COLO829 (cell line): ENCODE measurements around the gene HHAT.

Experiments used
- DNase-seq: peaks from one replicate; pipeline ENCODE4 v3.0.0; 2012; ENCODE audit warnings: low spot score

The HHAT gene

DNA sequence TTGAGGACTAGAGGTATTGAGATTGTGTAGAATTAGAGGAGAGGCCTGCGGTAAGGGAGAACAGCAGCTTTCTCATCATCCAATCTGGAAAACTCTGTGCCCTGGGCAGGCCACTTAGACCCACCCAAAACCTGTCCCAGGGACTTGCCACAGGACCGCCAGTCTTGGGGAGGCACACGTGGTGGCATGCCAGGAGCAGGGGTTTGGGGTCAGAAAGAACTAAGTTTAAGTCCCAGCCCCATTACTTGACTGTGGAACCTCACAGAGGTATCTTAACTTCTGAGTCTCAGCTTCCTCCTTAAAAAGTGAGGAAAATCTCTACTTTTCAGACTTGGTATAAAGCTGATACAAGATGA, 356.6 kb downstream of the HHAT start:
- no peak for DNase-seq

DNA sequence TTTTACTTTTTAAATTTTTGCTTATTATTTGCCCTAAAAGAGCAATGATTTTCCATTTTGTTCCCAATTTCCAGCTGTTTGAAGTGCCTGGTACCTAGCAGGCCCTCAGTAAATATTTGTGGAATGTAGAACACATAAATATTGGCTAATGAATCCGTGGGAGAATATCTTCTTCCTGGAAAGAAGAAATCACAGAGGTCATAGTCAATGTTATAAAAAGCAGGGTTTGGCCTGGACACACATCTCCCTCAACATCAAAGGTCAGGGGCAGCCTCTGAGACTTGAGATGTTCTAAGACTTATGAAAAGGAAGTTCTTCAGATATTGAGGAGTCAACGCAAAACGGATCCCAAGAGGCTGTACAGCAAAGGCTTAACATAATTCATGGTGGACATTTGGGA, 358.1 kb downstream of the HHAT start:
- no peak for DNase-seq

DNA sequence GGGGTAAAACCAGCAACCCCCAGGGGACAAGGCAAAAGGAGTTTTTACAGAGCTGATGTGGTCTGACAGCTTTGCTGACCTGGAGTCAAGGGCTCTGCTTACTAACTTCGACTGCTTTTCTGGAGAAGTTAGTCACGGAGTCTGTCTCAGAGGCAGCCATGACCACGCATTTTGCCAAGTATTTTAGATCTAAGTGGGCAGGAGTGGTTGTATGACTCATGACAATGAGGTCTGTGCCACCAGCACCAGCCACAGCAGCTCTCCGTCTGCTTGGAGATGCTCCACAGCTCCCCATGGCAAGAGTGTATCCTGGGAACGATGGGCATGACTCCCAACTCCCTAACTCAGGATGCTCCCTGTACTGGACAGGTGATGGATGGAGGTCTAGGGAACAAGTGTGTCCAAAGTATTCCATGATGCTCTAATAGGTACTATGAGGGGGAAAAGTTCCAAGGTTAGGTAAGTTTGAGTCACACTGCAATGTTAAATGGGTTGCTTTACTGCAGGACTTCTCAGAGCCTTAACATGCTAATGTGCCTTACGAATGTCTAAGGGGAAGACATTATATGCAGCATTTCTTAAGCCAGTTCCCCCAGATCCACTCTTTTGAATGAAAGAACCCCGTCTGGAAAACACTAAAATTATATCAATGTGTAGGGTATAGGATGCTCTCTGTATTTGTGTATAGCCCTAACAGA, 359.0 kb downstream of the HHAT start:
- peak; percentile 31 for DNase-seq

DNA sequence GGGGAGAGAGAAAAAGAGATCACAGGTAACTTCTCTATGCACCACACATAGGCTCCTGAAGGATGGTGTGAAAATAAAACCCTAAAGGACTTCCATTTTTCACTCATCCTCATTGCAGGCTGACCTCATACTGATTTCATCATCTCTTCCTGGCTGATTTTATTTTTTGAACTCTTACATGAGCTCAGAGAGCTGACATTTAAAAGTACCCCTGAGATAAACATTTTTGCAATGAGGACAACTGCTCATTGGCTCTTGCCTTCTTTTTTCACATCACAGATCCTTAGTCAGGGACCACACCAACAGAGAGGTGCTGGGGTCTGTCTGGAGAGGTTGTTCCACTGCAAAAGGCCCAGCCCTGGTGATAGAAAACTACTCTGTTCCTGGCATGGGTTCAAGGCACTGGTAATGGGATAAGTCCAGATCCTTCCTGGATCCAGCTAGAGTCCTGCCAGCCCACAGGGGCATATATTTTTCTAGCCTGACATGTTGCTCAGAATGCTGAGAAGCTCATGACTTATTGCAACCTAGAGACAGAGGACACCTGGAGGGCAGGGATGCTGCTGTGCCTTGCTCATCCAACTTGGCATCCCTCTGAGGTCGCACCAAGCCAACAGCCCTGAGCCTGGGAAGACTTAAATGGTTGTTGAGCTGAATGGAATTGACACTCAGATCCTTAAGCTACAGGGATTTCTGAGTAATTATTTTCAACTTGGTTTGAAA, 360.0 kb downstream of the HHAT start:
- DNase-seq: no peak

DNA sequence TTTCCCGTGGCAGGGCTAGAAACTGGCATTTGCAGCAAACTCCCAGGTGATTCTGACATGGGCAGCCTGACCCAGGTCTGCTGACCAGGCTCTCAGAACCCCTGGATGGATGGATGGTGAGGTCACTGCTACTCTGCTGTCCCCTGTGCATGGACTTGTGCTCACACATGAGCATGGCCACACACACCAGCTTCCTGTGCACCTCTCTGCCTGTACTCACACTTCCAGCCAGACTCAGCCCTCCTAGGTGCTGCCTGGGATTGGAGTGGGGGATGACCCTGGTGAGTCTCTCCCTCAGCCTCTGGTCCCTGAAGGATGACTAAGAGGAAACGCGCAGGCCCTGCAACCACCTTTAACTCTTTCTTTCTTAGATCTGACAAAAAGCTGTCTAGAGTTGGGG, 361.1 kb downstream of the HHAT start:
- no peak for DNase-seq

DNA sequence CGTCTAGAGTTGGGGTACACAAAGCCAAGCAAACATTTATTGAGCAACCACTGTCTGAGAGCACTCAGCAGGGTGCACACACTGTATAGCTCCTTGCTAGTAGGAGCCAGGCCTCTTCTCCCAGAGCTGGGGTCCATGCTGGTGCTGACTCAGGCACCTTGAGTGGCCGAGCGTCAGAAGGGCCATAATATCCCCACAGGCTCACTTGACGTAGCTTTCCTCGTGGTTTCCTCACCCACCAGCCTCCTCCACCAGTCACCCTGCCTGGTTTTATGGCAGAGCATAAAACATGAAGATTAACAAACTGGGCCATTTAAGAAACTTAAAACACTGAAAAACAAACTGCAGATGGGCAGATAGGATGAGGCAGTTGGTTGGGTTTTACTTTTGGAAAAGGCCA, 361.5 kb downstream of the HHAT start:
- no peak for DNase-seq

DNA sequence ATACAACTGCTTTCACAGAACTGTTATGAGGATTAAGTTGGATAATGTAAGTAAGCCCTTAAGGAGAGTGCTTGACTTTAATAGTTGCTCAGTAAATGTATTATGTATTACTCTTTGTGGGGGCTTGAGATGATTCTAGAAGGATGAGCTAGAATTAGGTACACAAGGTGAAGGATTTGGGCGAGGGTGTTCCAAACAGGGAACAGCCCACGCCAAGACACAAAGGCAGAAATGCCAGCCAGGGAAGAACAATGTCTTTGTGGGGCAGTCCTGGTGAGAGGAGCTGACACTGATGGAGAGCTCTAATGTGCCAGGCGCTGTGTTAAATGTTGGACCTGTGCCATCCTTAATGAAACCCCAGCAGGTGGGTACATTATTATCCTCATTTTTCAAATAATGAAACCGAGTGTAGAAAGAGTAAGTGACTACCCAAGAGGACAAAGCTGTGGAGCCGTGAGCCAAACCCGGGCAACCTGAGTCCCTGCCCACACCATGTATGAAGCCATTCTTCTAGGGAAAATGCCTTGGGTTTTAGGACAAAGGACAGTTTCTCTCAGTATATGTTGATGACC, 362.4 kb downstream of the HHAT start:
- DNase-seq: no peak

DNA sequence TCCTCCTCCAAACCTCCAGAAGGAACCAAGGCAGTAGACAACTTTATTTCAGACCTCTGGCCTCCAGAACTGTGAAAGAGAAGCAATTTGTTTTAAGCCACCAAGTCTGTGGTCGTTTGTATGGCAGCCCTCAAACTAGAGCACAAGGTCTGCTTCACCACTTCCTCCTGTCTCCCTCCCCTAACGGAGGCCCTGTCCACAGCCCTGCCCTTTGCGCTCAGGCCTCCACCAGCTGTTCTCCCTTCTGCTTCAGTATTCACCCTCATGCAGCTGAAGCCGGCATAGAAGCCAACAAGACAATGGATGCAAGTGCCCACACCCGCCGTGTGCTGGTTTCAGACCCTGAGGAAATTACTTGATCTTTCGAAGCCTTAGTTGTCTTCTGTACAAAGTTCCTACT, 364.1 kb downstream of the HHAT start:
- no peak for DNase-seq

DNA sequence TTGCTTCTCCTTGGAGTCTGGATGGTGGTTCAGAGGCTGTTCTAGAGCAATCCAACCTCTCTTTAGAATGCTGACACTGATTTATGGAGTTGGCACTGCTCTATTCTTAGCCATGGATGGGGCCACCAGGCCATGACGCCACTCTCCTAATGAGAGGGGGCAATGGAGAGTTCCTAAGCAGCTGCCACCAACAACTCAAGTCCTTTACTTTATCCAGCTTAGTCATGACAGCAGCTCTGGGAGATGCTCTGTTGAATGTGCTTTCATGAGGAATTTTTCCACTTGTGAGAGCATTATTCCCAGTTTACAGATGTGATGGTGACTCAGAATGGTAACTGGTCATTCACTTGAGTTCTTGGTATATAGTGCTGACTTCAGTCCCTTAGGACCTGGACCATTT, 366.3 kb downstream of the HHAT start:
- no peak for DNase-seq

DNA sequence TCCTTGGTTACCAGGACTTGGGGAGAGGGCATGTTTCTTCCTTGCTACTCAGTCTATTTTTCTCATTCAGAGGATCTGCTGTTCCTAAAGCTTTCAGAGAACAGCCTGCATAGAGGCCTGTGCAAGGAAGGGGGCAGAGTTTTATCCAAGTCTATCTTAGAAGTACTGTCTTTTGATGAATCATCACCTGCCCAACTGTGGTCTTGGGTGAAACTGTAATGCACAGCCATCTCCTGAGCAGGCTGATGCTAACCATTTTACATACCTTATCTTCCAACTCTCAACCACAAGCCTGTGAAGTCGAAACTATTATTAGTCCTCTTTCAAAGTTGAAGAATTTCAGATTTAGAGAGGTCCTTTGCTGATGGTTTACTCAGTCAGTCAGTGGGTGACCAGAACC, 368.0 kb downstream of the HHAT start:
- no peak for DNase-seq

DNA sequence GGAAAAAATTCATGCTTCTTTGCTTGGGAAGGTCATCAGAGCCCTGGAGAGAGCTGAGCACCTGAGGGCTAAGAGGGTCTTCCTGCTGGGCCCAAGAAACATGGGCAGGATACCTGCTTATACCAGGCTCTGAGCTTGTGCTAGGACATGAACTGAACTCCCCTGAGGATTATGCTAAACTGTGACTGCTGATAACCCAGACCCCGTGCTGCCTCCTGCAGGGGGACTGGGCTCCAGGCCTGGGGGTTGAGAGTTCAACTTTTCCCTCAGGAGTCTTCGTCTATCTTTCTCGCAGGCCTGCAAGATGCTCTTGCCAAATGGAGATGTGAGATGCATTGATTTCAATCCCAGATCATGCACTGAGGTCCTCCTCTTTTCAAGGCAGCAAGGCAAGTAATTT, 368.5 kb downstream of the HHAT start:
- DNase-seq: no peak

DNA sequence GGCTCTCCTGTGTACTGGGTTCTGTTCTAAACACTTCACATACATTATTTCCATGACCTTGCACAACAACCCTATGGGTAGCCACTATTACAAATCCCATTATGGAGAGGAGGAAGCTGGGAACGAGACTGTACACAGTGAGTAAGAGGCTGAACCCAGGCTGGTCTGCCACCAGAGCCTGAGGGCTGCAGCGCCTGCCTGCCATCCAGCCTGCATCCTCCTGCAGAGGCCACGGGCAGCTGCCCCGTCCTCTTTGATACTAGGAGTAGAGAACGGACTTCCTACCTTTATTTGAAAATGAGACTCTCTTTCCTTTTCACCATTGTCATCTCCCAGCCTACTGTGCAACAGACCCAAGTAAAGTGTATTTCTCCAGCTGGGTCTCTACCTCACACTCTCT, 370.0 kb downstream of the HHAT start:
- no peak for DNase-seq

DNA sequence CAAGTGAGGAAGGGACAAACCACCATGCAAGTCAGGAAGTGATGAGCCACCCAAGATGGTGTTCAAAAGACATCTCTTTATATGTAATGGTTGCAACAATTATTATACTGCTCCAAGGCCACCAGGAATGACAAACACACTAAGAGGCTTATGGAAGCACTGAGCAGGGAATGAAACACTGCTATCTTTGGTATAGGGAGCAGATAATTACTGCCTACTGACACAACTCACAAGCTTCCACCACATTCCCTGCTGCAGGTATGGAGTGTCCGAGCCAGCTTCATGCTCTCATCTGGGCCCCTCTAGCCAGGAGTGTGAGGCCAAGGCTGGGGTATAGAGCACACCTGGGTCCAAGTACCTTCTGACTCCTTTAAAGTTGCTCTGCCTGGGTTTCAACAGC, 371.4 kb downstream of the HHAT start:
- no peak for DNase-seq

DNA sequence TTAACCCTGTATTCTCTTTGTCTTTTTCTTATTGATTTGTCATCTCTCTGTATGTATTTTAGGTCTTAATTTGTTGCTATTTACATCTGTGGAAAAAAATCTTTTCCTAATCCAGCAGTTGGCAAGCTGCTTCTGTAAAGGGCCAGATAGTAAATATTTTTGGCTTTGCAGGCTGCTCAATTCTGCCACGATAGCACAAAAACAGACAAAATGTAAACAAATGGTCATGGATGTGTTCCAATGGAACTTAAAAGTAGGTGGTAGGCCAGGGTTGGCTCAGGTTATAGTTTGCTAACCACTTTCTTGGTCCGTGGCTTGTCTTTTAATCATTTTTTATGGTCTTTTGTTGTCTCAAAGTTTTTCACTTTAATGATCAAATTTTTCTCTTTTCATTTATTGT, 371.8 kb downstream of the HHAT start:
- DNase-seq: no peak

DNA sequence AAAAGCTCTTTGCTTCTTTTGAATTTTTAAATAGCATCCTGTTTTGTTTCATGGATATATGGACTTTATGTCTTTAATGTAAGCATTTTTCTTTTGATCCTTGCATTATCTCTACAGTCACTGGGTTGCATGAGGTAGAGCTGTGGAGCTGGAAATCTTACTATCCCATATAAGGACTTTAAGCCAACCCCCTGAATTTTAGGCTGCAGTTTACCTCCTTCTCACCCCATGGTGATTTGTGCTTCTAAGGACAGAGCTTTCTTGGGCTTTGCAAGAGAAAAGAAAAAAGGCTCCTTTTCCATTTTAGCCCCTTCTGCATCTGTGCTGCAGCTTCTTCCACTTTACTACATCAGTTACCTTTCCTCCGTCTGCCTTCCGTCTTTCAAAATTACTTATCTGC, 373.8 kb downstream of the HHAT start:
- no peak for DNase-seq

DNA sequence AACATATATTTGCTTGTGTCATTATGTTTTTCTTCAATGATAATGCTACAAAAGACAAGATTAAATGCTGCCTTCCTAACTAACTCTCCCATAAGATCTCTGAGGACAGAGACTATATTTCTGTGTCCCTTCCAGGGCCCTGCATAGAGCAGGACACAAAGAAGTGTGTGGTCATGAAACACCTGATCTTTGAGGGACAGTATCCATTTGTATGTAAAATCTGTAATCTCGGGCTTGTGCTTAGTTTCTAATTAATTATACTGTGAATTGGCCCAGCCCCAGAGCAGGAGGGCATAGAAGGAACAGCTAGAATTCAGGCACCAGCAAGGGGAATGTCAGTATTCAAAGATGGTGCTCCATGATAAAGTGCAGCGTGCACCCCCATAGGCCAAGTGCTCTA, 374.9 kb downstream of the HHAT start:
- no peak for DNase-seq

DNA sequence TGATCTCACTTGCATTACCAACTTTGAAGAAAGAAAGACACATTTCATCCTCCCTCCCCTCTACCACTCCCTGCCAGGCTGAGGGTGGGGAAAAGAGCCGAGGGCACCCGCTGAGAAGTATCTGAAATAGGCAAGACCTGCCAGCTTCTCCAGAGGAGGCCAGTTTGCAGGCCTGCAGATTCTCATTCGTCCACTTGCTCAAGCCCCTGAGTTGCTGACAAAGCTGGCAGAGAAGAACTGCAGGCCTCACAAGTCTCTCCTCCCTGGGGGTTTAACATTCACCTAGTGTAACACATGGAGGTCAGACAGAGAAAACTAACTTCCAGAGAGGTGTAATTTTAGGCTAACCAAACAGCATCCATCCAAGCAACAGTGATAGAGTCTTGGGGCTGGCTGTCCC, 376.4 kb downstream of the HHAT start:
- DNase-seq: no peak

DNA sequence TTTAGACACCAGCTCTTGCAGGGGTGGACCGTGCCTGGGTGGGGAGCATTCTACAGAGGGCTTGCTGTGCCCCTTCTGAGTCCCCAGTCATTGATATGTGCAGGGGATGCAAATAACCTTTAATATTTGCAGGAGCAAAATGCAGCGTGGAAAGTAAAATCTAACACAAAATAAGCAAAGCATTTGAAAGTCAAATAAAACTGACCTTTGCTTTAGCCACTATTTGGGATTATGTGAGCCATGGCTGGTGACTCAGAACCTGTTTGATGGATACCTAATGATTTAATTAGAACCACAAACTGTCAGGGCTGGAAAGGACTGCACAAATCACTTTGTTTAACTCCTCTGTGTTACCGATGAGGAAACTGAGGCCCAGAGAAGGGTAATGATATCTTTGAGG, 377.5 kb downstream of the HHAT start:
- DNase-seq: no peak

DNA sequence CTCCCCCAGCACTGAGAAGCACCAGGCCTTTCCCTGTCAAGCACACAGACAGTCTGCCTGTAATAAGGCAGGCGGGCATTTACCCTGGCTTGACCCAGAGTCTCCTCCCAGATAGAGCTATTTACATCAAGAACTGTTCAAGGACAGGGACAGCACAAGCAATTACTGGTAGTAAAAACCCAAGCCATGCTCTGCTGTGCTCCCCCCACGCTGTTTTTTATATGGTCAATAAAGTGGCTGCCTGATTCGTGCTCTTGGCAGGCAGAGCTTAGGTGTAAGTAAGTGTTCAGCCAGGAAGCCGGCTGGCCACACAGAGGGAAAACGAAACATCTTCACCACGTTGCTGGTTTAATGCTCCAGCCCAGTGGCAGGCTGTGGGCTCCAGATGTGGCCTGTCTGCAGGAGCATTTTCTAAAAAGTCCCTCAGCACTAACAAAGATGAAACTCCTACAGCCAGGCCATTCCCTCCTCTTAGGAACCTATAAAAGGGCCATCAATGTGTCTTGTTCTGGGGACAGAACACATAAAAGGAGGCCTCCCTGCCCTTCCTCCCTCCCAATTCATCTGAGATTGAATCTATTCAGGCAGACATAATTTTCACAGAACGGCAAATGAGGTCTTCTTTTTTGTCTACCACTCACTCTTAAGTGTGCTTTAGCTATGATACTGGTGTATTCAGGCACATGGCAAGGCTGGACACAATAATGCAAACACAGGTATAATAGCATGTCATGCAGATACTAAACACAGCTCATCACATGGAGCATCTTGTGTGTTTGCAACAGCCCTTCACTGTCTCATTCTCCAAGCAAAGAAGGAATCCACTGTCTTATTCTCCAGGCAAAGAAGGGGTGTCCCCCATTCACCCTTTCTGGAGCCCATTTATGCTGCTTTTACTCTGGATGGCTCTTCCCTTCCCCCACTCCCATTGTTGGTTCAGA, 378.9 kb downstream of the HHAT start:
- no peak for DNase-seq

DNA sequence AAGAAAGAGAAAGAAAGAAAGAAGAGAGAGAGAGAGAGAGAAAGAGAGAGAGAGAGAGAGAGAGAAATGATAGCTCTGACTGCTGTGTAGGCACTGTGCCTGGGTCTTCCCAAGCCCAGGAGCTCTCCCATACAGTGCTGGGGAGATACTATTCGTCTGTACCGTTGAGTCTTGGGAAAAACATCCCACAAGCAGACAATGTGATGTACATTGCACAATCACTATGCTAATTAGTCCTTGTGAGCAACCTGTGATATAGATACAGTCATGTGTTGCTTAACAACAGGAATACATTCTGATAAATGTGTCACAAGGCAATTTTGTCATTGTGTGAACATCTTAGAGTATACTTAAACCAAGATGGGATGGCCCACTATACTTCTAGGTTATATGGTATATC, 381.0 kb downstream of the HHAT start:
- no peak for DNase-seq

DNA sequence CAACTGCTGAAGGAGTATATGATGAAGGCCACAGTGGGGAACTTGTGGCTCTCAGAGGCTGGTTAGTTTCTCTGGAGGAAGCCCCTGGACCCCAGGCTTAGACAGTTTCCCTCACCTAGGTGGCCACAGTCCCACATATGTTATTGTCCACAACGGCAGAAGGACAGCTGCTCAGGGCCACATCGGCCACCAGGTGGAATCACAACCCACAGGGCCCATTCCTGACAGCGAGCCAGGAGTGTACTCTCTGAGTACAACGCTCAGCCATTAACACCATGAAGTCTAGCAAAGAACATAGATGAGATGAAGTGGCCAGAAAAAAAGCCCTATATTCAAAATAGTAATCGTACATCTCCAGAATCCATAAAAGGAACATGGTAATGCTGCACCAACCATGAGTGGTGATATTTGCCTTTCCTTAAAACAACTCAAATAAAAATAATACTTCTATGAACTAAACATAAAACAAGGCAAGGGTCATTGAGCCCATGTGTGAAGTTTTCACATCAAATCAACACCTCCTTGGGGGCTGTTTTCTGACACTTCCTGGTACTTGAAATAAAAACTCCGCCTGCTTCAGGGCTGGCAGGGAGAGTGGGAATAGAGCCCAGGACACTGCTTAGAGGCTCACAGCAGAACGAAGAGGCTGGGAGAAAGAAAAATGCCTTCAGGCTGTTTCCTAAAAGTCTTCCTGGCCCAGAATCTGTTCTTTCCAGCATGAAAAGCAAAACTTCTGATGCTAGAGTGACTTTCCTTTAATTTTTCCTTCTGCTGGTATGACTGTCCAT, 383.3 kb downstream of the HHAT start:
- DNase-seq: no peak

DNA sequence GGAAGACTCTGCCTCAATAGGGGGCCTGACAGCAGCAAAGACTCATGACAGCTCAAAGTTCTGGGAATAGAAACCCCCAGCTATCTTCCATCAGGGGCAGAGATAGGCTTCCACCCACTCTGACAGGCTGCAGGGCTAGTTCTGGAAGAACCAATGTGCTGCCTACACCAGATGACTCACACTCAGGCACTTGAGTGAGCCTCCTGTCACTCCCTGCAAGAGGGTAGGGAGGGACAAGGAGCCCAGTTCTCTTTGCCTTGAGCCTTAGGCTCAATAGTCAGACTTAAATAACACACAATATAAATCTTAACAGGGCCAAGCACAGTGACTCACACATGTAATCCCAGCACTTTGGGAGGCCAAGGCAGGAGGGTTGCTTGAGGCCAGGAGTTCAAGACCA, 386.4 kb downstream of the HHAT start:
- DNase-seq: no peak
